Esophagus squamous epithelium (tissue), 4 donors: ENCODE measurements around the gene THNSL1.

ENCODE experiments used
- POLR2A ChIP-seq, 4 donors: fragments of 450-650 bp; IDR thresholded peaks; one replicate each; pipeline ENCODE4 v1.6.1; 2017; ENCODE audit warnings: antibody characterized with exemption in 4 of 4, mild to moderate bottlenecking in 4 of 4, moderate library complexity in 3 of 4
- TF ChIP-seq, protein P1 (sequence below), 6 experiments: fragments of 450-650 bp in 4 of 6; fragments of 200-600 bp in 2 of 6; sonication (generic) in 2 of 6; IDR thresholded peaks; one replicate each; pipeline ENCODE4 v1.5.1; 2016 to 2019; ENCODE audit warnings: antibody characterized with exemption in 6 of 6, mild to moderate bottlenecking in 4 of 6, moderate library complexity in 4 of 6

DNA sequence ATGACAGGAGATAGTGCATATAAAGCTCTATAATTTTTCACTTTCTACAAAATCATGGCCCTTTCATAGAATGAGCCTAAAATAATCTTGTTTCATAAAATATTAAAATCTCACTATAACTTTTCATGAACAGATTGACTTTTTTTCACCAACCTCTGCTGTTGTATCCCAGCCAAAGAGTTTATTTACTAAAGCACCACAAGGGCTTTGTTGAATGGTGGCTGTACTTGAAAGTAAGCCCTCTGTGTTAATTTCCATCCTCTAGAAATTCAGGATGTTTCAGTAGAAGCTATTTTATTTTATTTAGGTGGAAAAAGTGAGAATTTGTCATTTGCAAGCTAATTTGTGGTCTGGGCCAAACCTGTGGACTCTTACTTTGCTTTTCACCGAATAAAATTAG is 30.2 kb downstream of the THNSL1 start:
- TF ChIP-seq, protein P1, sequence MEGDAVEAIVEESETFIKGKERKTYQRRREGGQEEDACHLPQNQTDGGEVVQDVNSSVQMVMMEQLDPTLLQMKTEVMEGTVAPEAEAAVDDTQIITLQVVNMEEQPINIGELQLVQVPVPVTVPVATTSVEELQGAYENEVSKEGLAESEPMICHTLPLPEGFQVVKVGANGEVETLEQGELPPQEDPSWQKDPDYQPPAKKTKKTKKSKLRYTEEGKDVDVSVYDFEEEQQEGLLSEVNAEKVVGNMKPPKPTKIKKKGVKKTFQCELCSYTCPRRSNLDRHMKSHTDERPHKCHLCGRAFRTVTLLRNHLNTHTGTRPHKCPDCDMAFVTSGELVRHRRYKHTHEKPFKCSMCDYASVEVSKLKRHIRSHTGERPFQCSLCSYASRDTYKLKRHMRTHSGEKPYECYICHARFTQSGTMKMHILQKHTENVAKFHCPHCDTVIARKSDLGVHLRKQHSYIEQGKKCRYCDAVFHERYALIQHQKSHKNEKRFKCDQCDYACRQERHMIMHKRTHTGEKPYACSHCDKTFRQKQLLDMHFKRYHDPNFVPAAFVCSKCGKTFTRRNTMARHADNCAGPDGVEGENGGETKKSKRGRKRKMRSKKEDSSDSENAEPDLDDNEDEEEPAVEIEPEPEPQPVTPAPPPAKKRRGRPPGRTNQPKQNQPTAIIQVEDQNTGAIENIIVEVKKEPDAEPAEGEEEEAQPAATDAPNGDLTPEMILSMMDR (IDR thresholded peaks at IDR 0.05), result no peak
- TF ChIP-seq POLR2A (IDR thresholded peaks at IDR 0.05), result no peak
